Stimulated activated CD4-positive, alpha-beta T cell treated with anti-CD3 and anti-CD28 coated beads, Interleukin-2, amount 100 ng/mL, for 48 hours (primary cell): Measurements from ENCODE around the gene SMIM17.
"Not testable (repeated sequence)": the region's sequence is repeated elsewhere in the genome, so short reads cannot be mapped to it uniquely, and the experiment has no call there.

Experiments
- DNase-seq, 2 donors: peaks; one replicate each; pipeline ENCODE4 v3.0.0-alpha.2; 2020

The SMIM17 gene

DNA sequence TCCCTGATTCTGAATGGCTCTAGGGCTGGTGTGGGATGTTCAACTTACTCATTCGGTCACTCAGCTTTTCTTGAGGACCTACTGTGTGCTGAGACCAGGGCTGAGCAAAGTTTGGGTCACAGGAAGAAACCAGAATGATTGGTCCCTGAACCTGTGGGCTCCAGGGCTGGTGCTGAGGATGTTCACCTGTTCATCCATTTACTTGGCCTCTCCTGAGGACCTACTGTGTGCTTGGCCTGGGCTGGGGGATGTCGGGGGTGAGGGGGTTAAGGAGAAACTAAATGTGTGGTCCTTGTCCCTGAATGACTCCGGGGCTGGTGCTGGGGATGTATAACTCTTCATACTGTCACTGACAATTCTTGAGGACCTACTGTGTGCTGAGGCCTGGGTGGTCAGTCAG, 18.3 kb downstream of the SMIM17 start:
- no peak for DNase-seq

DNA sequence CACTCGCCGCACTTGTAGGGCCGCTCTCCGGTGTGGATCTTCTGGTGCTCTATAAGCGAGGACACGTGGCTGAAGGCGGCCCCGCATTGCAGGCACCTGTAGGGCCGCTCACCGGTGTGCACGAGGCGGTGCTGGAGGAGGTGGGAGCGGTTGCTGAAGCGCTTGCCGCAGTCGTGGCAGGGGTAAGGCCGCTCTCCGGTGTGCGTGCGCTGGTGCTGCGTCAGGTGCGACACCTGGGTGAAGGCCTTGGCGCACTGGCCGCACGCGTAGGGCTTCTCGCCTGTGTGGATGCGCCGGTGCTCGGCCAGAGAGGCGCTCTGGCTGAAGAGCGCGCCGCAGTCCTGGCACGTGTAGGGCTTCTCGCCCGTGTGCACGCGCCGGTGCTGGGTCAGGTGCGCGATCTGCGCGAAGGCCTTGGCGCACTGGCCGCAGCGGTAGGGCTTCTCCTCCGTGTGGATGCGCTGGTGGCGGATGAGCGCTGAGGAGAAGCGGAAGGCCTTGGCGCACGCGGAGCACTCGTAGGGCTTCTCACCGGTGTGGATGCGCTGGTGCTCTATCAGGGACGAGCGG, 21.1 kb downstream of the SMIM17 start:
- DNase-seq, result no peak

DNA sequence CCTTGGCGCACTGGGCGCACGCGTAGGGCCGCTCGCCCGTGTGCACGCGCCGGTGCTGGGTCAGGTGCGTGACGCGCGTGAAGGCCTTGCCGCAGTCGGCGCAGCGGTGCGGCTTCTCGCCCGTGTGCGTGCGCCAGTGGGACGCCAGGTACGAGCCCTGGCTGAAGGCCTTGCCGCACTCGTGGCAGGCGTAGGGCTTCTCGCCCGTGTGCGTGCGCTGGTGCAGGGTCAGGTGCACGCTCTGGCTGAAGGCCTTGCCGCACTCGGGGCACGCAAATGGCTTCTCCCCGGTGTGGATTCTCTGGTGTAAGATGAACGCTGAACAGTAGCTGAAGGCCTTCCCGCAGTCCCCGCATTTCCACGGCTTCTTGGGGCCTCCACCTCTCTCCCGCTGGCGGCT, 21.6 kb downstream of the SMIM17 start:
- no peak for DNase-seq

DNA sequence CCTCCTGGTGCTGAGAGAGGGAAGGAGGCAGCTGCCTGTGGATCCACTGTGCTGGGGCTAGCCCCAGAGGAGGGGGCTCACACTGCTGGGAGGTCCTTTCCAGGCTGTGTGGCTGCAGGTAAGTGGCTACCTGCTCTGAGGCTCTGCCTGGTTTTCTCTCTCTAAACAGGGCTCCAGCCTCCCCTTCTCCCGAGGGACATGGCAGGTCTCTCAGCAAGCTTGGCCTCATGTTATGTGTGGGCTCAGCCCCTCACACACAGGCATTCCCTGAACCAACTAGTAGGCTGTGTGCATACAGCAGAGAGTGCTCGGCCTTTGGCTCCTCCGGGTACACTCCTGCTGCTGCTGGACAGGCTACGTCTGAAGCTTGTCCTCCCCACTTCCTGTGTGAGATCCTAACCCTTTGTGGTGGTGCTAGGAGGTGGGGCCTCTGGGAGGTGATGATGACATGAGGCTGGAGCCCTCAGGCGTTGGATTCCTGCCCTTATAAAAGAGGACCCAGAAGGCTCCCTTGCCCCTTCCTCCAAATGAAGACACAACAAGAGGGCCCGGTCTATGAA, 24.4 kb downstream of the SMIM17 start:
- no peak for DNase-seq

DNA sequence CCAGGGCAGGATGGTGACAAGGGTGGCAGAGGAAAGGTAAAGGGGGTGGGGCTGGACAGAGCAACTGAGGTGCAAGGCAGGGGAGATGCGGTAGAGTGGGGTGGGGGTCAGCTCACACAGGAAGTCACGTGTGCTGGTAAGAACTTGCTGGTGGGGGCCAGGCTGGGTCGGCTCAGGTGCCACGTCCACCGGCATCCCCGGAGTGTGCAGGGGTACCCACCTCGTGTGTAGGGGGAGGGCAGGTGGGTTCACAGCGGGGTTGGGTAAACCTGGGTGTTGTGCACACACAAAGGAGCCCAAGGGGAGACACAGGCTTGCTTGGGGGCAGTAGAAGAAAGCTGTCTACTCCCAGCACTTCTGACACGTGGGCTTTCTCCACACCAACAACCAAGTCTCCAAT, 25.7 kb downstream of the SMIM17 start:
- no peak for DNase-seq

DNA sequence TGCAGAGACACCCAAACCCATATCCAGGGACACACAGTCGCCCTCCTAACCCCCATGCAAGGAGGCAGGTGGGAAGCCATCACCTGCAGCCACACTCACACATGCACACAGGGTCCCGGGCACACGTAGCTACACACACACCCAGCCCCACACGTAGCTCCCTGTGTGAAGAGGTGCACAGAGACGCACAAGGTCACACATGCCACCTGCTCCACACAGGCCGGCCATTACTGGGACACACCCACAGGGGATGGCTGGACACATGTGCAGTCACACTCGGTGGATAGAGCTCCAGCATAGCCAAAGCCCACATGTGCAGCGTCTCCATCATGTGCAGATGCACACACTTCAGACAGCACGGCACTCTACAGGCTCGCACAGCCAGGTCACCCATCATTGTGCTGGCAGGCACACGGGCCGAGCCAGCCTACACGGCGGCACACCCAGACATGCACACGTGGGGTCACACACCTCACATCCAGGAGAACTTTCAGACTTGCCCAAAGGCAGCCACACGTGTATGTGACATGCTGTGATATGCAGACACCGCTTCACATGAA, 27.5 kb downstream of the SMIM17 start:
- DNase-seq, result no peak

DNA sequence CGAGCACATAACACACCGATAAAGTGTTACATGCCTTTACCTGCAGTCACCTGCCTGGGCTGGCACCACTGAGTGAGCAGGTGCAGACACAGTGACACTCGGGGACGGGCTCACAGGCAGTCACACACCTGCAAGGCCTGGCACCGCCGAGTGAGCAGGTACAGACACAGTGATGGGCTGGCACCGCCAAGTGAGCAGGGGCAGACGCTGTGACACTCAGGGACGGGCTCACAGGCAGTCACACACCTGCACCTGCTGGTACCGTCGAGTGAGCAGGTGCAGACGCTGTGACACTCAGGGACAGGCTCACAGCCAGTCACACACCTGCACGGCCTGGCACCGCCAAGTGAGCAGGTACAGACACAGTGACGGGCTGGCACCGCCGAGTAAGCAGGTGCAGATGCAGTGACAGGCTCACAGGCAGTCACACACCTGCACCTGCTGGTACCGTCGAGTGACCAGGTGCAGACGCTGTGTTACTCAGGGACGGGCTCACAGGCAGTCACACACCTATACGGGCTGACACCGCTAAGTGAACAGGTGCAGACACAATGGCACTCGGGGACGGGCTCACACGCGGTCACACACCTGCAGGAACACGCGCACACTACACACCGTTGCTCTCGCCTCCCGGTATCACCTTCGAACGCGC, 28.1 kb downstream of the SMIM17 start:
- DNase-seq, result no peak

DNA sequence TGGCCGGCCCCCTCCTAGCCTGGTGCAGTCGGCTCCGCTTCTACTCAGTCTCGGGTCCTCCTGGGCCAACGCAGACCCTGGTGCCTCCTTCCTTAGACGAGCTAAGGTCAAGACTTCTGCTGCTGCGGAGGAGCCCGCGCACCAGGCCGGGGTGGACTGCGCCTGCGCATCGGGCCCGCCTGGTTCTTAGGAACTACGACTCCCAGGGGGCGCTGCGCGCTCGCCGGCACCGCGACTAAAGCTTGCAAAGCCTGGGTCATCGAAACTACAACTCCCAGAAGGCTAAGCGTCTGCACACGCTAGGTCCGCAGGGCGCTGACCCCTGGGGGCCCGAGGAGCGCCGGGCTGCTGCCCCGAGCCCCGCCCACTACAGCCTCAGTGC, 28.6 kb downstream of the SMIM17 start, which contains the start of gene ZNF835:
ZNF835 (minus strand) TSS at position 145 of the 382 bp plus-strand sequence. CDS start 6,559 bp downstream, outside the sequence.
- DNase-seq, result peak; percentile 70 to 73

DNA sequence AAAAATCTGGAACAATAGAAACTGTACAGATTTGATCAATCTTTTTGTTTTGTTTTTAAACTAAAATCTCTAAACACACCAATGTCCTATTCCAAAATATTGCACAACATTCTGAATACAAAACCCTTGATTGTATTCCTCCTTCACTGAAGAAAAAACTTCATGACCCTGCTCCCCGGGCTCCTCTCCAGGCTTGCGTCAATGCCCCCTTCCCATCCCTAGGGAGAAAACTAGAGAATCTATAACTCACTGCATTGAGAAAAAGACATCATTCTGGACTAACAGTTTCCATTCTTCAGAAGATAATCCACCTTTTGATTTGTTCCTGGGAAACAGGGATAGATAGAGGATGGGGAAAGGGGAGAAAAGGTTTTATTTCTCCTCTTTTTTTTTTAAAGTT, 29.7 kb downstream of the SMIM17 start:
- DNase-seq, result not testable (repeated sequence)

DNA sequence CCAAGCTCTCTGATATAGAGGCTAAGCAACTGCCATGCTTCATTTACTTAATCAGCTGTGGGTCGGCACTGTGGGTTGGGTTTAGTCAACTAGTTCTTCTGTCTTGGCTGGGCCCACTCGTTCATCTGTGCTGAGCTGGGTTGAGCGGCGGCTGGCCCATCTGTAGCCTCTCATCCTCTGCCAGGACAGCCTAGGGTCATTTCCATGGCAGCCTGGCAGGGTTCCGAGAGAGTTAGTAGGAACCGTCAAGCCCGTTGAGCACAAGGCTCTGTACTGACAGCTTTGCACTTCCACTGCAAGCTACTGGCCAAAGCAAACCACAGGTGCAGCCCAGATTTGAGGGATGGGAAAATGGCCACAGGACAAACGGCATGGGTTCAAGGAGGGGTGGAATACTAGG, 35.2 kb downstream of the SMIM17 start:
- no peak for DNase-seq

DNA sequence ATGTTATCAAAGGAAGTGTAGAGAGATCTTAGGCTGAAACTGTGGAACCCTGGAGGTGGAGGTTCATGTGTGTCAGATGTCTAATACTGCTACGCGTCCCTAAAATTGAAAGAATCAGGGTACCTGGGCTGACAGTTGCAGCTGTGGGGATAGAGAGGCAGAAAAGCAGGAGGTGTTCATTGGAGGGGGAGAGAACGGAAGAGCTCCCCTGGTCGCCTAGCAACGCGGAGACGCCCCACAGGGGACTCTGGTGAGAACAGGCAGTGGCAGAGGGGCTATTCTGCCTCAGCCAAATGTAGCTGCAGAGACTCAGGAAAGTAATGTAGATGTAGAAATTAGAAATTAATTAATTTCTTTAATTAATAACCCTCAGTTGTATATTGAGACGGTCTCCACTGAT, 38.7 kb downstream of the SMIM17 start:
- DNase-seq, result no peak

DNA sequence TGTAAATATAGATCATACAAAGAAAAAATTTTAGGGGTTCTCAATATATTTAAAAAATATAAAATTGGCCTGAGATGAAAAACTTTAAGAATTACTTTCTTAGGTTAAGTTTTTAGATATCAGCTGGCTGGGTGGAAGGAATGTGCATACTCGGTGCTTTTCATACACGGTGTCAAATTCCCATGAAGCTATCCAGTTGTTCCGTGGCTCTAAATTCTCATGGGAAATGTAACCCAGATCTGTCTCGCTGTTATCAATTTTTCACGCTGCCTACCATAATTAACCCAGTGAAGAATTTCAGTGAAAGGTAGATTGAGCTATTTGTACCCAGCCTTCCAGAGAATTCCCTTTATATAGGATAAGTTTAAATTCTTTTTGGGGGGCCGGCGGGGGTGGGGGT, 40.2 kb downstream of the SMIM17 start:
- no peak for DNase-seq

DNA sequence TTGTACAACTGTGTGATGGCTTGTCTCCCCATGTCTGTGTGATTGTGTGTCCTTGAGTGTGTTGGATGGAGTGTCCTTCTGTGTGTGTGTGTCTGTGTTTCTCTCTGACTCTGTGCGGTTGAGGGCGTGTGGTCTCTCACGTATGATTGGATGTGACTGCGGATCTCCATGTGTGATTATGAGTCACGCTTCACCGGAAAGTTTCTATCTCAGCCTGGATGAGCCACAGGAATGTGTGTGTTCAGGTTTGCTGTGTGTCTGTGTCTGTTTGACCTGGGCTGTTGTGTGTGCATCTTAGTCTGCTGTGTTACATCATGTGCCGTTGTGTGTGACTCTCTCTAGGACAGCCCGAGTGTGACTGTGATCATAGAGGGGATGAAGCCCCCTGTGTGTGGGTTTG, 44.1 kb downstream of the SMIM17 start:
- no peak for DNase-seq

DNA sequence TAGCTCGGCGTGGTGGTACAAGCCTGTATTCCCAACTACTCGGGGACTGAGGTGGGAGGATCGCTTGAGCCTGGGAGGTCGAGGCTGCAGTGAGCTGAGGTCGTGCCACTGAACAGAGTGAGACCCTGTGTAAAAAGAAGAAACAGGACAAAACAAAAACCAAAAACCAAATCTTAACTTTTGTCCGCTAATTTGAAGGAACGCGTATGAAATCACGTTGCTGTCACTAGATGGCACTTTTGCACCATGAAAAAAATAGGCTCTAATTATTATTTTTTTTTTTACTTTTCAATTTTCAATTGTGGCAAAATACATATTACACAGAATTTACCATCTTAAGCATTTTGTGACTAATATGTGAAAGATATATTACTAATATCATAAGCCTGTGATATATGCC, 46.2 kb downstream of the SMIM17 start:
- DNase-seq, result no peak

DNA sequence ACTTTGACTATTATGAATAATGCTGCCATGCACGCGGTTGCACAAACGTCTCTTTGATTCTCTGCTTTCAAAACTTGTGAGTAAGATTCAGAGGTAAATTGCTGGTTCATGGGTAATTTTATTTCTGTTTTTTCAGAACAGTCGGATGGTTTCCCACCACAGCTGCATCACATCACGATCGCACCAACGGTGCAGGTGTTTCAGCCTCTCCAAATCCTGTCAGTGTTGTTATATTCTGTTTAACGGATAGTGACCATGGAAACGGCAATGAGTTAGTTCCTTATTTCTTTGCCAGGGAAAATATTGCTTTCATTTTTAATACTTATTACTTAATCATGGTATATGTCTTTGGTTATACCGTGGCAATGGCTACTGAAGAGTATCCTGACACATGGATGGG, 47.7 kb downstream of the SMIM17 start:
- no peak for DNase-seq

DNA sequence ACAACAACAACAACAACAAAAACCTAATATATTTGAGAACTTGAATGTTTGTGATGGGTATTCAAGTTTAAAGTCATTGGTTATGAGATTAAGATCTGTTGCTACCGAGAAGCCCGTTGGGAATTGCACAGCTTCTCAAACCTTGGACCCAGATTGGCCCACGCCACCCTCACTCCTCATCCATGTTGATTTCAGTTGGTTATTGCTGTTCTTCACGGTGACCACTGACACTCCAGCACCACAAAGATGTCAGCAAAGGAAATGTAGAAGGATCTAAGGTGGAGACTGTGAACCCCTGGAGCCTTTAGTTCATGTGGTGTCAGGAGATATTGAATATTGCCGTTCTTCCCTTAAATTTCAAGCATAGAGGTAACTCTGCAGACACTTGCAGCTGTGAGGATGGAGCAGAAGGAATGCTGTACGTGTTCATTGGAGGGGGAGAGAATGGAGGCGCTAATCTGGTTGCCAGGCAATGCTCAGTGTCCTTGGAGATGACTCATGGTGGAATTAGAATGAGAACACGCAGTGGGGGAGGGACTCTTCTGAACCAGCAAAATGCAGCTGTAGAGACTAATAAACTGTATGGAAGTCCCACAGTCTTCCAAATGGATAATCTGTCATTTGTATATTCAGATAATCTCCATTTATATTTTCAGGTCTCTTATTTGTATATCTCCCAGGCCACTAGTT, 49.4 kb downstream of the SMIM17 start:
- DNase-seq, result no peak

DNA sequence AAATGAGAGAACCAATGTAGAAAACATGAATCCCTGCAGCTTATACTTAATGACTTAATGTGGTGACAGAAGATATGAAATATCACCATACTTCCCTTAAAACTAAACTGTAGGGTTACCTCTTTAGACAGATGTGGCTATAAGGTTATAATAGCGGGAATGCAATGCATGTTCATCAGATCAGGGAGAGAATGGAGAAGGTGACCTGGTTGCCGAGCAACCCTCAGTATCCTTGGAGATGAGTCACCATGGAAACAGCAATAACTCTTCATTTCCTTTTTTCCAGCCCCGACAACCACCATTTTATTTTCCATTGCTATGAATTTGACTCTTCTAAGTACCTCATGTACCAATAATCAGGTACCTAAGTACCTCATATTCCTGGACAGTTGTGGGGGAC, 56.6 kb downstream of the SMIM17 start:
- no peak for DNase-seq

DNA sequence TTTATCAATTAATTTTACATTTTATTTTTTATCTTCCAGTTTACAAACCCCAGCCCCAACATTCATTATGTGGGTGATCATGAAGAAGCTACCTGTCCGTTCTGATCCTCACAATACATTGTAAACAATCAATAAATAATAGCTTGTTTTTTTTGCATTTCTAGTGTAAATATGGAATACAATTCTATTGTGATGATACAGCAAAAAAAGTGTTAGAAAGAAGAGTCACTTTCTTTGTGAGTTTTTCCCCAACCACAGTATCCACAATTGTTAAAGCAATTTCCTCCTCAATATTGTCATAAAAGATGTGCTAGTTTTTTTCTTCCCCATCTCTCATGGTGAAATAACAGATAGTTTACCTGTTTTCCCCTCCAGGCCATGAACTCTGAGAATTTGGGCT, 58.9 kb downstream of the SMIM17 start:
- no peak for DNase-seq

DNA sequence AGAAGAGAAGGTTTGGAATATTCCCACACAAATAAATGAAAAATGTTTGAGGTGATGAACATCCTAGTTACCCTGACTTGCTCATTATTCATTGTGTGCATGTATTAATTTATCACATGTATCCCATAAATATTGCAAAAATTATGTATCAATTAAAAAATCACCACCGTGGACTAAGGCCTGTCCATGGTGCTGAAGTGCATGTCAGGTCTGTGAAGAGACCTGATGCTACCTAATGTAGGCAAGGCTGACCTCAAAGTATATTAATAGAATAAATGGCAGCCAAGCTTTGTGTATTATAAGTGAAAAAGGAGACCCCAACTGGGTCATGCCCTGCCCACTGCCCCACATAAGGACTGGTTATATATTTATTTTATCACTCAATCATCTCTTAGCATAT, 63.0 kb downstream of the SMIM17 start:
- DNase-seq, result no peak
